Motor neuron (in vitro differentiated cells): Measurements from ENCODE around the gene ZC3H8. TPM values are rescaled to one million over a fixed set of nuclear protein-coding genes. Genes with fewer than 3 reads are reported as not detected.

Source experiments
- ATAC-seq, 8 experiments: fragments of 200-7000 bp; cut with Tn5 transposase; replicated peaks in 6 of 8; 2 replicates each; pipeline ENCODE4 v1.8.0; 2021; ENCODE audit warnings: mild to moderate bottlenecking in 8 of 8, moderate library complexity in 8 of 8
- H3K27ac ChIP-seq, 2 donors: fragments of 250-450 bp; sonication (Bioruptor Pico); 2 replicates each; pipeline ENCODE4 v1.9.0; 2021; ENCODE audit warnings: antibody characterized with exemption in 2 of 2, mild to moderate bottlenecking in 2 of 2, moderate library complexity in 1 of 2
- H3K4me1 ChIP-seq, 2 donors: fragments of 250-450 bp; sonication (Bioruptor Pico); replicated peaks in 1 of 2; 2 replicates each; pipeline ENCODE4 v1.6.1; 2021; ENCODE audit warnings: antibody characterized with exemption in 2 of 2, mild to moderate bottlenecking in 2 of 2, moderate library complexity in 1 of 2
- H3K4me3 ChIP-seq, 5 donors: fragments of 250-450 bp; sonication (Bioruptor Pico); 2 replicates each; pipeline ENCODE4 v1.9.0; 2021; ENCODE audit warnings: antibody characterized with exemption in 5 of 5, mild to moderate bottlenecking in 5 of 5, moderate library complexity in 4 of 5
- WGBS, 10 experiments: fragments of 450-650 bp; shearing (Covaris generic); methylation state at CpG; one replicate each; pipeline ENCODE4 v1.0.0; 2022; 5-methylcytosine and 5-hydroxymethylcytosine counted together
- in situ Hi-C, 9 experiments: fragments of 400-800 bp; cut with MboI; loops; one replicate each; pipeline ENCODE4 v1.15.0; 2021; ENCODE audit warnings: low sequenced_read_pairs in 9 of 9, low pct_unique_long_range_greater_than_20kb in 2 of 9; ENCODE audit not compliant: unreplicated experiment in 9 of 9
- total RNA-seq, 8 experiments: library from RNA; unstranded; fragments of 300-600 nt; gene quantifications; 2 replicates each; pipeline versions ENCODE4 v1.2.3 to v1.2.4, GENCODE V29; 2022

ZC3H8 gene
- total RNA-seq, 8 experiments from 2014 or later: 13.7 to 43.4 (median 22.8) TPM

GRCh38 chr2:112276954-112277353 is 22.1 kb upstream of the ZC3H8 start:
- WGBS, 10 experiments: 0 to 64% (median 52%) methylated on average over 1 to 5 of the region's 5 CpGs
- ATAC-seq: no peak
- in situ Hi-C loops: no loop called here
- H3K27ac ChIP-seq: no peak overlapping the region
- peaks cover 2 to 12% of the 10 kb centered on the region in 2 donors for H3K4me1 ChIP-seq
- peak overlapping the region in 4 of 5 donors; percentile 79 to 98 (median 82) for H3K4me3 ChIP-seq

GRCh38 chr2:112275887-112276773 is 21.3 kb upstream of the ZC3H8 start:
- in situ Hi-C loops: no loop called here
- peak overlapping the region; percentile 99 for H3K27ac ChIP-seq
- WGBS, 10 experiments: 0 to 12% (median 4%) methylated on average over 2 to 7 of the region's 66 CpGs
- peak overlapping the region; percentile 79 to 98 (median 83) for H3K4me3 ChIP-seq
- ATAC-seq: peak; percentile 60 to 82 (median 72)
- peaks cover 2 to 12% of the 10 kb centered on the region in 2 donors for H3K4me1 ChIP-seq

- peak; percentile 92 to 96 (median 94) for ATAC-seq
- Histone ChIP-seq H3K4me3 (peak within 1 kb of the TSS; percentile 79 to 98 (median 83)), H3K27ac (peak within 1 kb of the TSS; percentile 99), H3K4me1 (peaks cover 2 to 12% of the 10 kb centered on the region in 2 donors)
- in situ Hi-C loops: no loop called here
- 0 to 2% (median 0%) methylated on average over 3 to 22 of the region's 60 CpGs; no CpG with 5 or more reads in 5 of the 10 experiments for WGBS, 10 experiments
Measured at GRCh38 chr2:112275311-112275886, 20.6 kb upstream of the ZC3H8 start, which contains the start of gene ZC3H6. ZC3H6 (plus strand) TSS chr2:112275597; CDS start chr2:112275995, 398 bp downstream.

- Histone ChIP-seq H3K4me1 (peaks cover 2 to 12% of the 10 kb centered on the region in 2 donors), H3K27ac (no peak overlapping the region), H3K4me3 (no peak overlapping the region)
- no peak for ATAC-seq
- in situ Hi-C loops: loop anchor here in 1 of 9 experiments (25.0 kb wide), 1 partner anchor 164 kb away; the partner anchor contains the start of gene RGPD8
- 70 to 100% (median 92%) methylated on average over 2 to 5 of the region's 5 CpGs; no CpG with 5 or more reads in 2 of the 10 experiments for WGBS, 10 experiments
Measured at GRCh38 chr2:112273349-112273748, 18.5 kb upstream of the ZC3H8 start.

- Histone ChIP-seq H3K4me1 (peaks cover 2 to 12% of the 10 kb centered on the region in 2 donors), H3K27ac (no peak overlapping the region), H3K4me3 (no peak overlapping the region)
- 58 to 94% (median 82%) methylated on average over 2 to 5 of the region's 5 CpGs for WGBS, 10 experiments
- in situ Hi-C loops: loop anchor here in 1 of 9 experiments (25.0 kb wide), 1 partner anchor 165 kb away; the partner anchor contains the start of gene RGPD8
- ATAC-seq: no peak
Measured at GRCh38 chr2:112272669-112273068, 17.8 kb upstream of the ZC3H8 start.

GRCh38 chr2:112268547-112268946 is 13.7 kb upstream of the ZC3H8 start:
- ATAC-seq: no peak
- in situ Hi-C loops: loop anchor here in 1 of 9 experiments (25.0 kb wide), 1 partner anchor 169 kb away; the partner anchor contains the start of gene RGPD8
- no peak overlapping the region for H3K4me3 ChIP-seq
- no peaks in the 10 kb centered on the region for H3K4me1 ChIP-seq
- 80 to 100% (median 94%) methylated on average over 1 of the region's 1 CpG; no CpG with 5 or more reads in 4 of the 10 experiments for WGBS, 10 experiments
- no peak overlapping the region for H3K27ac ChIP-seq

GRCh38 chr2:112262876-112263275 is 8.0 kb upstream of the ZC3H8 start:
- no peak for ATAC-seq
- Histone ChIP-seq H3K4me3 (no peak overlapping the region), H3K4me1 (no peaks in the 10 kb centered on the region), H3K27ac (no peak overlapping the region)
- in situ Hi-C loops: loop anchor here in 1 of 9 experiments (25.0 kb wide), 1 partner anchor 174 kb away; the partner anchor contains the start of gene RGPD8

GRCh38 chr2:112260295-112260625 is 5.4 kb upstream of the ZC3H8 start:
- in situ Hi-C loops: loop anchor here in 1 of 9 experiments (25.0 kb wide), 1 partner anchor 177 kb away; the partner anchor contains the start of gene RGPD8
- ATAC-seq: no peak

GRCh38 chr2:112259509-112260294 is 4.9 kb upstream of the ZC3H8 start:
- Histone ChIP-seq H3K27ac (no peak overlapping the region), H3K4me3 (no peak overlapping the region), H3K4me1 (peaks cover 2 to 3% of the 10 kb centered on the region in 2 donors)
- ATAC-seq: peak in 4 of 8 experiments; percentile 16 to 50 (median 36)
- in situ Hi-C loops: loop anchor here in 1 of 9 experiments (25.0 kb wide), 1 partner anchor 178 kb away; the partner anchor contains the start of gene RGPD8
- 0 to 64% (median 34%) methylated on average over 2 to 15 of the region's 15 CpGs; no CpG with 5 or more reads in 2 of the 10 experiments for WGBS, 10 experiments

More at GRCh38 chr2:112260295-112260625, 5.4 kb upstream of the ZC3H8 start:
- no peak overlapping the region for H3K27ac ChIP-seq
- peaks cover under 1 to 2% of the 10 kb centered on the region in 2 donors for H3K4me1 ChIP-seq
- 100% methylated on average over 1 to 3 of the region's 3 CpGs; no CpG with 5 or more reads in 5 of the 10 experiments for WGBS, 10 experiments
- no peak overlapping the region for H3K4me3 ChIP-seq

GRCh38 chr2:112257575-112257974 is 2.7 kb upstream of the ZC3H8 start:
- 58 to 100% (median 71%) methylated on average over 2 to 4 of the region's 4 CpGs; no CpG with 5 or more reads in 4 of the 10 experiments for WGBS, 10 experiments
- H3K4me3 ChIP-seq: no peak overlapping the region
- no peak for ATAC-seq
- H3K27ac ChIP-seq: no peak overlapping the region
- H3K4me1 ChIP-seq: peaks cover 3 to 10% of the 10 kb centered on the region in 2 donors
- in situ Hi-C loops: loop anchor here in 1 of 9 experiments (25.0 kb wide), 1 partner anchor 180 kb away; the partner anchor contains the start of gene RGPD8

GRCh38 chr2:112256654-112257053 is 1.8 kb upstream of the ZC3H8 start:
- no peak overlapping the region for H3K27ac ChIP-seq
- WGBS, 10 experiments: 40 to 100% (median 76%) methylated on average over 1 to 2 of the region's 2 CpGs; no CpG with 5 or more reads in 4 of the 10 experiments
- in situ Hi-C loops: loop anchor here in 1 of 9 experiments (25.0 kb wide), 1 partner anchor 181 kb away; the partner anchor contains the start of gene RGPD8
- H3K4me3 ChIP-seq: no peak overlapping the region
- ATAC-seq: no peak
- peaks cover 3 to 10% of the 10 kb centered on the region in 2 donors for H3K4me1 ChIP-seq

- no peak overlapping the region for H3K27ac ChIP-seq
- in situ Hi-C loops: loop anchor here in 1 of 9 experiments (25.0 kb wide), 1 partner anchor 181 kb away; the partner anchor contains the start of gene RGPD8
- WGBS, 10 experiments: 80 to 100% (median 94%) methylated on average over 1 to 2 of the region's 2 CpGs
- H3K4me1 ChIP-seq: peaks cover 3 to 10% of the 10 kb centered on the region in 2 donors
- no peak overlapping the region for H3K4me3 ChIP-seq
- no peak for ATAC-seq
Measured at GRCh38 chr2:112255875-112256274, 1.0 kb upstream of the ZC3H8 start.
